Measurements from ENCODE around the gene PGAM1. TPM values are rescaled to one million over a fixed set of nuclear protein-coding genes. Genes with fewer than 3 reads are reported as not detected.

The PGAM1 gene
- total RNA-seq, 1 donor from 2014 or later: 162 TPM

DNA sequence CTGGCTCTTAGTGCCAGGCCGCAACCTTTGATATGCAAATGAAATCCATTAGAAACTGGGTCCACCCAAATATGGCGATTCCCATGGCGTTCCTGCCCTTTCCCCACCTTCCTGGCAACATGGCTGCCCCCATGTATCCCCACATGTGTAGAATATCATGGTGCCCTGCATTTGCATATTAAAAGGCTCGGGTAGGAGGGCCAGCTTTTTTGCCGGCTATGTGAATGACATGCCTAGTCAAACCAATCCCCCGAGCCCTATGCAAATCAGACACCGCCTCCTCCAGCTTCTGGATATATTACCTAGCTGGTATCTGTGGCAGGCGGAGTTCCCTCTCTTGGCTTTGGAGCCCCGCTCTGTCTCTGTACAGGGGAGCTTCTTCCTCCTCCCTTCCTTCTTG lies 53.9 kb downstream of the PGAM1 start:
- TF ChIP-seq, protein P1, sequence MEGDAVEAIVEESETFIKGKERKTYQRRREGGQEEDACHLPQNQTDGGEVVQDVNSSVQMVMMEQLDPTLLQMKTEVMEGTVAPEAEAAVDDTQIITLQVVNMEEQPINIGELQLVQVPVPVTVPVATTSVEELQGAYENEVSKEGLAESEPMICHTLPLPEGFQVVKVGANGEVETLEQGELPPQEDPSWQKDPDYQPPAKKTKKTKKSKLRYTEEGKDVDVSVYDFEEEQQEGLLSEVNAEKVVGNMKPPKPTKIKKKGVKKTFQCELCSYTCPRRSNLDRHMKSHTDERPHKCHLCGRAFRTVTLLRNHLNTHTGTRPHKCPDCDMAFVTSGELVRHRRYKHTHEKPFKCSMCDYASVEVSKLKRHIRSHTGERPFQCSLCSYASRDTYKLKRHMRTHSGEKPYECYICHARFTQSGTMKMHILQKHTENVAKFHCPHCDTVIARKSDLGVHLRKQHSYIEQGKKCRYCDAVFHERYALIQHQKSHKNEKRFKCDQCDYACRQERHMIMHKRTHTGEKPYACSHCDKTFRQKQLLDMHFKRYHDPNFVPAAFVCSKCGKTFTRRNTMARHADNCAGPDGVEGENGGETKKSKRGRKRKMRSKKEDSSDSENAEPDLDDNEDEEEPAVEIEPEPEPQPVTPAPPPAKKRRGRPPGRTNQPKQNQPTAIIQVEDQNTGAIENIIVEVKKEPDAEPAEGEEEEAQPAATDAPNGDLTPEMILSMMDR (IDR thresholded peaks at IDR 0.05): no peak
- Mint-ChIP-seq H3K4me1 (no peaks in the 10 kb centered on the region), H3K4me3 (no peak overlapping the region), H3K36me3 (ENCODE audit: low read depth) (peaks cover 75% of the 10 kb centered on the region), H3K27ac (no peak overlapping the region), H3K9me3 (peaks cover 2% of the 10 kb centered on the region), H3K27me3 (no peaks in the 10 kb centered on the region)
- ChIA-PET POLR2A (no interaction called here), CTCF (no interaction called here)
- DNase-seq (no peak), ATAC-seq (ENCODE audit: low read depth) (no peak)
- intact Hi-C loops (cut with micrococcal nuclease): no loop called here

DNA sequence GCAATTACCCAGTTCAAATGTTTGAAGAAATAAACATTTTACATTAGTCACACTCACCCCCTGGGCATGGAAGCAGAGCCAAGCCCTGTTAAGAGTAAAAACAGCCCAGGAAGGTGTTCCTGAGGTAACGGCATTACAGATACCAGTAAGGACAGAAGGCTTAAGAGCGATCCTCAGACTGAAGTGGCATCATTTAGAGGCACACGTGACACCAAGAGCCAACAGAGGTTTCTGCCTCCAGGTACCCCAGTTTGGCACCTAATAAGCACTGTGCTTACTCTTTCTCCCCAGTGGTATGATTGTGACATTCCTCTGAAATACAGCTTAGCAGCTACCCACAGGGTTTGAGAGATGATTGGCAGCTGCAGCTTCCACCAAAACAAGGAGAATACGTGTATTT lies 55.1 kb downstream of the PGAM1 start:
- Mint-ChIP-seq H3K9me3 (no peaks in the 10 kb centered on the region), H3K27me3 (no peaks in the 10 kb centered on the region), H3K27ac (no peak overlapping the region), H3K4me1 (no peaks in the 10 kb centered on the region), H3K36me3 (ENCODE audit: low read depth) (peaks cover 70% of the 10 kb centered on the region), H3K4me3 (no peak overlapping the region)
- CTCF ChIA-PET: interaction anchor here (0.9 kb wide), 1 partner anchor 9 kb away, joined by 4 read pairs; no protein-coding TSS in a partner anchor
- TF ChIP-seq, protein P1 (IDR thresholded peaks at IDR 0.05): no peak
- intact Hi-C loops (cut with micrococcal nuclease): no loop called here
- ATAC-seq (ENCODE audit: low read depth): no peak
- no peak for DNase-seq
- POLR2A ChIA-PET: no interaction called here

DNA sequence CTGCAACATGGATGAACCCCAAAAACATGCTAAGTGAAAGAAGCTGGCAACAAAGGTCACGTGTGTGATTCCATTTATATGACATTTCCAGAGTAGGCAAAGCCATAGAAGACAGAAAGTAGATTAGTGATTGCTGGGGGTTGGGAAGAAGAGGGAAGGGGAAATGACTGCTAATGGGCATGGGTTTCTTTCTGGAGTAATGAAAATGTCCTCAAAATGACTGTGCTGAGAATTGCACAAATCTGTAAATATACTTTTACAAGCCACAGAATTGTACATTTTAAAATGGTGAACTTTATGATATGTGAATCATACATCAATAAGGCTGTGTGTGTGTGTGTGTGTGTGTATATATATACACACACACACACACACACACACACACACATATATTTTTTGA lies 56.4 kb downstream of the PGAM1 start:
- Mint-ChIP-seq H3K4me1 (no peaks in the 10 kb centered on the region), H3K27ac (no peak overlapping the region), H3K27me3 (no peaks in the 10 kb centered on the region), H3K36me3 (ENCODE audit: low read depth) (peaks cover 57% of the 10 kb centered on the region), H3K4me3 (no peak overlapping the region), H3K9me3 (no peaks in the 10 kb centered on the region)
- DNase-seq (no peak), ATAC-seq (ENCODE audit: low read depth) (no peak)
- ChIA-PET POLR2A (no interaction called here), CTCF (no interaction called here)
- TF ChIP-seq, protein P1 (IDR thresholded peaks at IDR 0.05): no peak
- intact Hi-C loops (cut with micrococcal nuclease): no loop called here

Other genes with a start within 250 kb of the PGAM1 start
- 0.24 and 0.51 TPM in 2 replicates for gene SLIT1, start 240.2 kb upstream of the PGAM1 start, total RNA-seq
- 14.7 and 17.8 TPM in 2 replicates for gene ARHGAP19, start 133.6 kb upstream of the PGAM1 start, total RNA-seq
- 6.9 TPM in 2 replicates for gene FRAT1, start 106.9 kb upstream of the PGAM1 start, total RNA-seq
- 9.7 and 10.9 TPM in 2 replicates for gene FRAT2, start 91.5 kb upstream of the PGAM1 start, total RNA-seq
- 61.8 and 62.6 TPM in 2 replicates for gene RRP12, start 24.9 kb upstream of the PGAM1 start, total RNA-seq
- 47.4 and 53.8 TPM in 2 replicates for gene EXOSC1, start 19.8 kb downstream of the PGAM1 start, total RNA-seq
- gene ZDHHC16, start 20.0 kb downstream of the PGAM1 start, total RNA-seq: 39.0 and 40.6 TPM in 2 replicates
- 83.0 and 89.2 TPM in 2 replicates for gene MMS19, start 72.2 kb downstream of the PGAM1 start, total RNA-seq
- 0.91 and 1.0 TPM in 2 replicates for gene UBTD1, start 72.7 kb downstream of the PGAM1 start, total RNA-seq
- not detected in 2 replicates for gene ANKRD2, start 146.6 kb downstream of the PGAM1 start, total RNA-seq
- not detected in 2 replicates for gene HOGA1, start 158.2 kb downstream of the PGAM1 start, total RNA-seq
- gene C10orf62, start 163.5 kb downstream of the PGAM1 start, total RNA-seq: not detected in 2 replicates
- gene MORN4, start 207.3 kb downstream of the PGAM1 start, total RNA-seq: 1.5 and 2.9 TPM in 2 replicates
- 15.0 and 15.1 TPM in 2 replicates for gene PI4K2A, start 214.5 kb downstream of the PGAM1 start, total RNA-seq

Data from activated B cell treated with CpG ODN at 0.5 μM for 24 hours (primary cell).